Panc1 (cell line): Measurements from ENCODE around the gene OR2A5. TPM values are rescaled to one million over a fixed set of nuclear protein-coding genes. Genes with fewer than 3 reads are reported as not detected.

Experiments used
- ATAC-seq: fragments of 200-7000 bp; cut with Tn5 transposase; 2 replicates; pipeline ENCODE4 v1.9.1; 2020; ENCODE audit warnings: mild to moderate bottlenecking, moderate library complexity
- BruUV-seq: library from RNA; stranded (reverse); fragments of 400-500 nt; replicated peaks from 2 replicates; lab custom pipeline; 2021; lab: Mats Ljungman, UMichigan
- CTCF ChIA-PET: fragments of 300-600 bp; sonication (Branson Sonifier 250); formaldehyde crosslinking; loops from one replicate; lab custom pipeline; 2022; ENCODE audit warnings: antibody characterized with exemption; lab: Charles Lee
- POLR2A ChIA-PET: fragments of 300-600 bp; sonication (Branson Sonifier 250); formaldehyde crosslinking; loops from one replicate; lab custom pipeline; 2022; ENCODE audit warnings: antibody characterized with exemption; lab: Charles Lee
- DNase-seq: peaks from one replicate; pipeline ENCODE4 v3.0.0-alpha.2; 2010; ENCODE audit warnings: low read depth, low spot score
- H3K27ac ChIP-seq: 2 replicates; pipeline ENCODE4 v1.5.1; 2011; ENCODE audit warnings: mild to moderate bottlenecking, low read length, inconsistent platforms
- H3K27me3 ChIP-seq: fragments of 200-500 bp; sonication (Bioruptor generic); 2 replicates; pipeline ENCODE4 v1.6.0; 2014; ENCODE audit warnings: low read length, inconsistent platforms; ENCODE audit not compliant: control insufficient read depth, insufficient read depth
- H3K36me3 ChIP-seq: fragments of 200-500 bp; sonication (Bioruptor generic); 2 replicates; pipeline ENCODE4 v1.5.1; 2014; ENCODE audit warnings: inconsistent platforms, mild to moderate bottlenecking, low read length, moderate library complexity; ENCODE audit not compliant: control insufficient read depth, insufficient read depth
- H3K4me1 ChIP-seq: 2 replicates; pipeline ENCODE4 v1.5.1; 2011; ENCODE audit warnings: inconsistent platforms, mild to moderate bottlenecking, low read length, moderate library complexity; ENCODE audit not compliant: control insufficient read depth, insufficient read depth
- H3K4me3 ChIP-seq, 2 experiments: 2 replicates each; pipeline ENCODE4 v1.5.1; 2011 to 2012; ENCODE audit warnings: low read depth in 2 of 2, low read length in 2 of 2, mild to moderate bottlenecking in 2 of 2, inconsistent platforms in 1 of 2, moderate library complexity in 1 of 2
- H3K9me3 ChIP-seq: fragments of 200-500 bp; sonication (Bioruptor generic); 2 replicates; pipeline ENCODE4 v1.5.1; 2014; ENCODE audit warnings: low read depth, mild to moderate bottlenecking, inconsistent platforms, low read length, moderate library complexity; ENCODE audit not compliant: control insufficient read depth, insufficient read depth
- CTCF ChIP-seq: fragments of 450-650 bp; IDR thresholded peaks from 2 replicates; pipeline ENCODE4 v1.5.1; 2017; ENCODE audit warnings: mild to moderate bottlenecking
- POLR2AphosphoS5 ChIP-seq: IDR thresholded peaks from 2 replicates; pipeline ENCODE4 v1.6.1; 2012; ENCODE audit warnings: mild to moderate bottlenecking, low read depth, low read length, moderate library complexity
- SIN3A ChIP-seq: IDR thresholded peaks from 2 replicates; pipeline ENCODE4 v1.6.1; 2012; ENCODE audit warnings: low read depth, mild to moderate bottlenecking, low read length, moderate library complexity, borderline replicate concordance; ENCODE audit not compliant: insufficient read depth
- TCF7L2 ChIP-seq: IDR thresholded peaks from 2 replicates; pipeline ENCODE4 v1.6.1; 2011; ENCODE audit warnings: mild to moderate bottlenecking, low read depth, low read length, inconsistent platforms
- in situ Hi-C: cut with HindIII; loops from 2 replicates; pipeline ENCODE4 v1.10.0; 2016; ENCODE audit warnings: low sequenced_read_pairs, low pct_unique_long_range_greater_than_20kb
- intact Hi-C: fragments of 100-400 bp; cut with micrococcal nuclease; formaldehyde crosslinking; loops from one replicate; pipeline ENCODE4 v1.10.0; 2022; ENCODE audit not compliant: unreplicated experiment
- total RNA-seq: library from RNA; stranded (reverse); gene quantifications from one replicate; pipeline ENCODE4 v1.2.1, GENCODE V29; 2021; ENCODE audit not compliant: unreplicated experiment
- TF ChIP-seq, protein P1 (sequence below), 2 experiments: IDR thresholded peaks; 2 replicates each; pipeline ENCODE4 v1.6.1; 2011 to 2012; ENCODE audit warnings: low read depth in 2 of 2, control low read depth in 1 of 2, low read length in 1 of 2, mild to moderate bottlenecking in 1 of 2, moderate library complexity in 1 of 2; ENCODE audit not compliant: insufficient read depth in 1 of 2

OR2A5 gene
- total RNA-seq, 1 experiment from 2014 or later: not detected

- Histone ChIP-seq H3K4me1 (no peaks in the 10 kb centered on the region), H3K9me3 (no peaks in the 10 kb centered on the region), H3K36me3 (no peaks in the 10 kb centered on the region), H3K4me3 (no peak overlapping the region), H3K27ac (no peak overlapping the region), H3K27me3 (peaks cover 8% of the 10 kb centered on the region)
- in situ Hi-C loops: no loop called here
- no peak for TF ChIP-seq SIN3A
- intact Hi-C loops: no loop called here
- BruUV-seq: no TSS peak
- no peak for ATAC-seq
- ChIA-PET POLR2A (no interaction called here), CTCF (no interaction called here)
- DNase-seq: no peak
Observed at GRCh38 chr7:144028547-144028946, 20.2 kb upstream of the OR2A5 start.

- ATAC-seq (no peak), DNase-seq (no peak)
- intact Hi-C loops: no loop called here
- no peak overlapping the region for H3K27ac ChIP-seq
- POLR2A ChIA-PET: no interaction called here
- BruUV-seq: no TSS peak
- H3K36me3 ChIP-seq: no peaks in the 10 kb centered on the region
- no peaks in the 10 kb centered on the region for H3K9me3 ChIP-seq
- CTCF ChIA-PET: no interaction called here
- no peak overlapping the region for H3K4me3 ChIP-seq
- H3K27me3 ChIP-seq: peaks cover 5% of the 10 kb centered on the region
- no peaks in the 10 kb centered on the region for H3K4me1 ChIP-seq
- no peak for TF ChIP-seq POLR2AphosphoS5
- TF ChIP-seq TCF7L2: no peak
- TF ChIP-seq SIN3A: no peak
- TF ChIP-seq, protein P1, sequence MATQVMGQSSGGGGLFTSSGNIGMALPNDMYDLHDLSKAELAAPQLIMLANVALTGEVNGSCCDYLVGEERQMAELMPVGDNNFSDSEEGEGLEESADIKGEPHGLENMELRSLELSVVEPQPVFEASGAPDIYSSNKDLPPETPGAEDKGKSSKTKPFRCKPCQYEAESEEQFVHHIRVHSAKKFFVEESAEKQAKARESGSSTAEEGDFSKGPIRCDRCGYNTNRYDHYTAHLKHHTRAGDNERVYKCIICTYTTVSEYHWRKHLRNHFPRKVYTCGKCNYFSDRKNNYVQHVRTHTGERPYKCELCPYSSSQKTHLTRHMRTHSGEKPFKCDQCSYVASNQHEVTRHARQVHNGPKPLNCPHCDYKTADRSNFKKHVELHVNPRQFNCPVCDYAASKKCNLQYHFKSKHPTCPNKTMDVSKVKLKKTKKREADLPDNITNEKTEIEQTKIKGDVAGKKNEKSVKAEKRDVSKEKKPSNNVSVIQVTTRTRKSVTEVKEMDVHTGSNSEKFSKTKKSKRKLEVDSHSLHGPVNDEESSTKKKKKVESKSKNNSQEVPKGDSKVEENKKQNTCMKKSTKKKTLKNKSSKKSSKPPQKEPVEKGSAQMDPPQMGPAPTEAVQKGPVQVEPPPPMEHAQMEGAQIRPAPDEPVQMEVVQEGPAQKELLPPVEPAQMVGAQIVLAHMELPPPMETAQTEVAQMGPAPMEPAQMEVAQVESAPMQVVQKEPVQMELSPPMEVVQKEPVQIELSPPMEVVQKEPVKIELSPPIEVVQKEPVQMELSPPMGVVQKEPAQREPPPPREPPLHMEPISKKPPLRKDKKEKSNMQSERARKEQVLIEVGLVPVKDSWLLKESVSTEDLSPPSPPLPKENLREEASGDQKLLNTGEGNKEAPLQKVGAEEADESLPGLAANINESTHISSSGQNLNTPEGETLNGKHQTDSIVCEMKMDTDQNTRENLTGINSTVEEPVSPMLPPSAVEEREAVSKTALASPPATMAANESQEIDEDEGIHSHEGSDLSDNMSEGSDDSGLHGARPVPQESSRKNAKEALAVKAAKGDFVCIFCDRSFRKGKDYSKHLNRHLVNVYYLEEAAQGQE (IDR thresholded peaks at IDR 0.05; ENCODE audit: insufficient read depth in 1 of 2, low read depth in 2 of 2, low read length in 1 of 2): no peak
- TF ChIP-seq CTCF: no peak
- in situ Hi-C loops: no loop called here
Observed at GRCh38 chr7:144032516-144032915, 16.2 kb upstream of the OR2A5 start.

GRCh38 chr7:144032985-144033709 lies 15.6 kb upstream of the OR2A5 start:
- Histone ChIP-seq H3K4me1 (no peaks in the 10 kb centered on the region), H3K36me3 (no peaks in the 10 kb centered on the region), H3K27ac (no peak overlapping the region), H3K4me3 (no peak overlapping the region), H3K27me3 (peaks cover 3% of the 10 kb centered on the region), H3K9me3 (no peaks in the 10 kb centered on the region)
- intact Hi-C loops (no loop called here), in situ Hi-C loops (no loop called here)
- ATAC-seq: no peak
- CTCF ChIA-PET: interaction anchor here (1.0 kb wide), 1 partner anchor 95 kb away, joined by 3 read pairs; no protein-coding TSS in a partner anchor
- BruUV-seq: no TSS peak
- no peak for DNase-seq
- POLR2A ChIA-PET: no interaction called here
- TF ChIP-seq POLR2AphosphoS5: no peak
- no peak for TF ChIP-seq TCF7L2
- TF ChIP-seq, protein P1 (IDR thresholded peaks at IDR 0.05; ENCODE audit: insufficient read depth in 1 of 2, low read depth in 2 of 2, low read length in 1 of 2): no peak
- TF ChIP-seq SIN3A: no peak
- TF ChIP-seq CTCF: no peak
